Glomerular visceral epithelial cell (primary cell): Measurements from ENCODE around the gene DMXL1.

Experiments
- DNase-seq: peaks from one replicate; pipeline ENCODE4 v3.0.0-alpha.2; 2016; ENCODE audit errors: extremely low spot score

The DMXL1 gene

DNA sequence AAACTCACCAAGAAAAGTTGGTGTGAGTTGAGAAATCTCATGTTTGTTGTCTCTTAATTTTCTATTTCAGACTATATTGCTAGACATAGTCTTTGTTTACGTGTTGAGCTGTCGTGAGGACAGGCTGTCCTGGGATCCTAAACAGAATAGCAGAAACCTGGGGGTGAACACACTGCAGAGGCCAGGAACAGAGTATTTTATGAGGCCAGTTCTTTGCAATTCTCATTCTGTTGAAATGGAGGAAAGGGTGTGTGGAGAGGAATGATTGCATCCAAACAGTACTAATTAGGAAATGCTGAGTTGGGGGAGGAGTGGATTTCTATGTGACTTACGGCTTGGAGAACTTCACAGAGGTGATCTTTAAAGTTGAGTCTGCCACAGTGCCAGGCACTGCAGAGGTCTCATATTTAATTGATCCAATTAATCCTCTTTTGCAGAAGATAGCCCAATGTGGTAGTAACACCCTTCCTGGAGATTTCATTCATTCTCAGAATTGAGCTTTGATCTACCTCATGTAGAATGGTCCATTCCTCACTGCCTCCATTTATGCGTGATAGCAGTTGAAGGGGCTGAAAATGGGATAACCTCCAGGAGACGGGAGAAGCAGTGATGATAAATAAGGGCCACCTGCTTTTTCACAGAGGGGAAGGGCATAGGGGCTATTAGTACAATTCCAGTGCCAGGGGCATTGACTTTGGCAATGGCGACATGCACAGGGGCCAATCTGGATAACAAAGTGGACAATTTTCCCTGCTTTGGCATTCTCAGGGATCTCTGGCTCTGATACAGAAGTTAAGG lies 200.3 kb downstream of the DMXL1 start:
- no peak for DNase-seq

DNA sequence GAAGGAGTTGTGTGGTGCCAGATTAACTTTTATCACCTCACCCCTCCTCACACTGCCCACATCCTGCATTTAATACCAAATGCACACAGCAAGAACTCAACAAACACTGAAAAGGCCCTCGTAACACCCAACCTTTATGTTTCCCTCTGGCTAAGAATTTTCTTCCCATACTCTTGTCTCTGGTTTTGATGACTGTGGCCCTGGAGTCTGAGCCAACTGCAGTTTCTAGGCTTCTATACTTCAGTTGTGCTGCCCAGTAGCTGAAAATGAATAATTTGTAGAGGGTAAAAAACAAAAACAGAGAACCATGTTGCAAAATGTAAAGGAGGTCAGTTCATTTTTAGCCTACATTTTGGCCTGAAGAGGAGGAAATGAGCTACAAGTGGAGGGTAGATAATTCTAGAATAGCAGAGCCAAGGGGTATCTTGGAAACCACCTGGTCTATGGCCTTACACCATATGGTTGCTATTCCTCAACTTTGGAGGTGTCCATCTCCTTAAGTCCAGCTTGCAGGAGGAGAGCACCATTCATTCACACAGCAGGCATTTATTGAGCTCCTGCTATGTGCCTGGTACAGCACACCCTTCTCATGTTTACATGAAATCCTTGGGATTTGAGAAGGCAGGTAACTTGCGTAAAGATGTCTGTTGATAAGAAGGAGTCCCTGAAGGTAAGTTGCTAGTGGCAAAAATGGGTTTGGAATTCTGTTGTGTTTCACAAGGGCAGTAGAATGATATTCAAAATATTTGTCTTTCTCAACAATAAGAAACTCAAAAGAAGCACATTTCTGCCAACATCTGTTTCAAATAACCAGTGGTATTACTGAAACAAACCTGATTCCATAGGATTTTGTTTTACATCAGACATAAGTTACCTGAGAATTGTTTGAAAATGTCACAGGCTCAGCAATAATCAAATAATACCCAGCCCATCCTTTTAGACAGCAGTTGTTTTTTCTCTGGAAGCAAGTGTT lies 201.2 kb downstream of the DMXL1 start:
- no peak for DNase-seq

DNA sequence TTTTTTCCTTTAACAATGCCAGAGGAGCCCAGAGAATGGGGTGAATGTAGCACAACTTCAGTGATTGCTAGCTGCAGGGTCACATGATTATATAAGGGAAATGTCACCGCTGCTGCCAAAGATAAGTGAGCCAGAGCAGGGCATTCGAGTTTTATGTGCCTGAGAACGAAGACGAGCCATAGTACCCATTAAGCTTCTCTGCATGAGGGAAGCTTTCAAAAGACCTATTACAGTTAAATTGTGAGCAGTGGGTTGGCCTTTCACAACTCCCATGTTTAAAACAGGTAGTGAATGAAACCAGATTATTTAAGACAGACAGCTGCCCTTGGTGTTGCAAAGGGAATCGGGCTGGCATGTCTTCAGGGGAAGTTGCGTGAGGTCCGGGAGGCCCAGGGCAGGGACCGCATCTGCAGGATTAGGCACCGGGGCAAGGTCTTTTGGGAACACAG lies 202.5 kb downstream of the DMXL1 start:
- no peak for DNase-seq

DNA sequence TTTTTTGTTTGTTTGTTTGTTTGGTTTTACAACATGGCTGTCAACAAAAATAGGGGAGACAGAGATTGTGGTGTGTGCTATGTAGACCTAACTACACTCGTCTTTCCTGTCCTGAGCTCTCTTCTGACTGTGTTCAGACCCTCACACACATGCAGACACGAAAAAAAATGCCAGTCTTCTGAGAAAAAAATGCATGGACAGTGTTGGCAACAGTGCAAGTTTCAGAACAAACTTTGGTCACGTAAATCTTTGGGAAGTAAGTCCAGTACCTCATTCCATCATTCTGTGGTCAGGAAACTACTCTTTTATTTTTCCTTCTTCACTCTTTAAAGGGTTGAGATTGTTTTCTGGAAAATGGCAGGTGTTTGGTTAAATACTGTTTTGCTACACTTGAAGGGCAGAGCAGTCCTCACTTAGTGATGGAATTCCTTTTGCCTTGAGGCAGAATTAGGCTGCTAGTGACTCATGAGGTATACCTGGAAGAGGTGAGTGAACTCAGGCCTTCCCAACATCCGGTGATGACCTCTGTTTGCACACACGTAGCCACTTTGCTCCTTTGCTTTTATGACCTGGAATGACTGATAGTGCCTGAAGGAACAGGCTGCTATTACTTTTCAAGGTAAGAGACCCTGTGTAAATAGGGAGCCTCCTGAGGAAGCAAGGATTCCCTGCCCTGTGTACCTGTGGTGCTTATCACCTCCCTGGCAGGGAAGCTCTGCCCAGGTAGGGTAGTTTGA lies 203.3 kb downstream of the DMXL1 start:
- peak; percentile 42 for DNase-seq

DNA sequence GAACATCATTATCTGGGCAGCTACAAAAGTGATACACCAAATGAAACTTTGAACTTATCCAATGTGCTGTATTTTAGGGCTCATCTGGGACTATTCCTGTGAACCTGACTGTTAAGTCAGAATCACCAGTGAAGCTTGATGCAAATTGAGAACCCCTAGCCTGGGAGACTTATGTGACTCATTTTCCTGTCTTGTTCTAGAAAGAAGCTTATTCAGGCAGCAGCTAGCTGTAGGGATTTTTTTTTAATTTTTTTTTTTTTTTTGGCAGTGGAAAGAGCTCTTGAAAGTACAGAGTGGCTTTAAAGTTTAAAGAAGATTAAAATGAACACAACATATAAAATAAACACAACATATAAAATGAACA lies 203.9 kb downstream of the DMXL1 start:
- DNase-seq = peak; percentile 73

DNA sequence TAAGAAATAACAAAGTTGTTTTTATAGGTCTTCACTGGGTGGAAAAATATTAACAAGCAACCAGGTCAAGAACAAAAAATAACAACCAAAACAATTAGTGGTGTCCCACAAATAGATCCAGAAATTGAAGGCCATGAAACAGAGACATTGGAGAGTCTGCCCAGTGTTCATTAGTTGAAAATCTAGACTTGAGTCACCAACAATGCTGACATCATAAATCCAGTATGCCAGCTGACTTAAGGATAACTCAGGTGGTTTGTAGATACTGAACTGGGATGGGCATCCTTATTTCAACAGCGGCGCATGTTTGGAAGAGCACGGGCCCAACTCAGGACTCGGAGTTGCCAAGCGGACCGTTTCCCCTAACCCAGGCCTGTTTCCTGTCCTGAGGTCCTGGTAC lies 204.3 kb downstream of the DMXL1 start:
- DNase-seq = peak; percentile 57

DNA sequence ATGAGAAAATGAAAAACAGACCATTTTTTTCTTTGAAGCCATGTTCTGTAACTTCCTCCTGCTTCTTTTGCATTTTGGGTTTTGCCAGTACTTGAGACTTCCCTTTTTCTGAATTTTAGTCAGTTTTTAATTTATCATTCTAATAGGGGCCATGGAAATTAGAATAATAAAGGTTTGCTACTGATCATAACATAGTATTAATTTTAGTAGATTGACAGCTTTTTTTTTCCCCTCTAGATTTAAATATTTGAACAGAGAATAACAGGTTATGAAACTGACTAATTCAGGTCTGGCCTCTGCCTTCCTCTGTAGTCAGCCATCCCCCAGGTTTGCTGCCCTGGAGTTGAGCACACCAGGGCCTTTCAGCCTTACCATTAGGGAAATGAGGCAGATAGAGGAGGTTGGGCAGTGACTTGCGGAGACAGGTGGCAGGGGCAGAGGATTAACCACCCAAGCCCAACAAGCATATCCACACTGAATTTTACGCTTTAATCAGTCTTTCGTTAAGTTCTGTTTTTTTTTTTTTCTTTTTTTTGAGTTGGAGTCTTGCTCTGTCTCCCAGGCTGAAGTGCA lies 204.8 kb downstream of the DMXL1 start:
- no peak for DNase-seq

DNA sequence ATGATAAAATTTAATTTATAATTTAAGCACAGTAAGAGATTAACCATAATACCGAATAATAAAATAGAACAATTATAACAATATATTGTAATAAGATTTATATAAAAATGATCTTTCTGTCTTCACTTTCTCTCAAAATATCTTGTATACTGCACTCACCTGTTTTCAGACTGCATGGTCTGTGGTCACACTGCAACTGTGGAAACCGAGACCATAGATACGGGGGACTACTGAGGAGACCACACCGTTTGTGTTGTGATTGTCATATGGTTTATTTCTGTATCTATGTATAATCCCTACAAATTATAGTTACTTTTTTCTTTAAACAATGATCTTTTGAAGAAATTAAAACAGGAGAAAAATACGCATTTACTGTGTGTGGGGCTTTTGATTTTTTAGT lies 206.1 kb downstream of the DMXL1 start:
- no peak for DNase-seq

DNA sequence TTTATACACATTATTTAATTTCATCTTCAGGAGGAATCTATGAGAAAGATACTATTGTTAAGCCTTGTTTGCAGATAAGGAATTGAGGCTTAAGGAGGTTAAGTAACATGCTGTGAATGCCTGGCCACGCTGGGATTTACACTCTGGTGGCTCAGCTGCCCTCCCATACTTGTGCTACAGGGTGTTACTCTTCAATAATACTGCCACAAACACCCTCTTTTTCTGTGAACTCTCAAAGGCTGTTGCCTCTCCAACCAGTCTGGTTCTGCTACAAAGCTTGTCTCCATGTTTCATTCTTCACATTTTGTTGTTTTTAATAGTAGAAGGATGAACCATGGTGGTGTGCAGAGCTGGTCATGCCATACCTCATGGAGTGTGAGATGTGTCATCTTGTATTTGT lies 208.2 kb downstream of the DMXL1 start:
- DNase-seq = no peak

DNA sequence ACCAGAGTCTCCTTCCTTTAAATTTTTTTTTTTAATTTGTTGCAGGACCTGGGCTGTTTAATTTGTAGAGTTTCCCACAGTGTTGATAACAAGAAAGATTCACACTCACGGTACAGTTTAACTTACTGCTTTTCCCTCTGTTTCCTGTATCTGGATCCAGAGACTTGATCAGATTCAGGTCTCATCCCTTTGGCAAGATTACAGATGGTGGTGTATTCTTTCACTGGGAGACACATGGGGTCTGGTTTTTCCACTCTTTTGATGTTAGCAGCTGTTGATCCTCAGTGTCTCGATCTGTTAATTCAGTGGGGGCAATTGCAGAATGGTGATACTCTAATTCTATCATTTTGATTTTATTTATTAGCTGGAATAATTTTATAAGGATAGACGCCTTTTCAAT lies 209.5 kb downstream of the DMXL1 start:
- DNase-seq = no peak

DNA sequence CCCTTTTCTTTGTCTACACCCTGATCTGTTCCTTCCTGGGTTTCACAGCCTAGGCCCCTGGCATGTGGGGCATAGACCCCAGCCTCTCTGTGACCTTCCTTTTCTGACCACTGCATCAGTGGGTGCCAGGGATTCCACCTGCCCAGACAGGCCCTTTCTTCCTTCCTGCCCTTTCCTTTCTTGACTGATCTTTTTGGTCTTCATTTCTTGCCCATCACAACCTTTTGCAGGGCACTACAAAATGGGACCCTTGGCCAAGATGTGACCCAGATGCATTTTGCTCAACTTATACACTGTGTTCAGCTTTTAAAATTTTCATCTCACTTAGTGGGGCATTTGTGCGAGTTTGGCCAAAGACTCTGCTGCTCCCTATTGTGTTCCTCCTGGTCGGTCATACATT lies 211.7 kb downstream of the DMXL1 start:
- DNase-seq = no peak

DNA sequence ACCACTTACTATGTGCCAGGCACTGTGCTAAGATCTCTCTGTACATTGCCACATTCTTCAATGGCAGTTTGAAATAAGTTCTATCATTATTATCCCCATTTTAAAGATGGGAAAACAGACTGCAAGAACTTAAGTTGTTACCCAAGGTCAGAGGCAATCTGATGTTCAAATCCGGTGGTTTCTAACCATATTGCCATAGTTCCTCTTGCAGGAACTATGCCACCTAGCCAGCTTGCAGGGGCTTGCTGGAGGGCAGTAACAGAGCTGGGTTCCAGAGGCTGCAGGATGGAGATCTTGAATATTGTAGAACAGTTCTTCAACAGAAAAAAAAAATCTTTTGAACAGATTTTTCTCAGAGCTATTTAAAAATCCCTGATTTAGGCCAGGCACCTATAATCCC lies 213.1 kb downstream of the DMXL1 start:
- DNase-seq = no peak

DNA sequence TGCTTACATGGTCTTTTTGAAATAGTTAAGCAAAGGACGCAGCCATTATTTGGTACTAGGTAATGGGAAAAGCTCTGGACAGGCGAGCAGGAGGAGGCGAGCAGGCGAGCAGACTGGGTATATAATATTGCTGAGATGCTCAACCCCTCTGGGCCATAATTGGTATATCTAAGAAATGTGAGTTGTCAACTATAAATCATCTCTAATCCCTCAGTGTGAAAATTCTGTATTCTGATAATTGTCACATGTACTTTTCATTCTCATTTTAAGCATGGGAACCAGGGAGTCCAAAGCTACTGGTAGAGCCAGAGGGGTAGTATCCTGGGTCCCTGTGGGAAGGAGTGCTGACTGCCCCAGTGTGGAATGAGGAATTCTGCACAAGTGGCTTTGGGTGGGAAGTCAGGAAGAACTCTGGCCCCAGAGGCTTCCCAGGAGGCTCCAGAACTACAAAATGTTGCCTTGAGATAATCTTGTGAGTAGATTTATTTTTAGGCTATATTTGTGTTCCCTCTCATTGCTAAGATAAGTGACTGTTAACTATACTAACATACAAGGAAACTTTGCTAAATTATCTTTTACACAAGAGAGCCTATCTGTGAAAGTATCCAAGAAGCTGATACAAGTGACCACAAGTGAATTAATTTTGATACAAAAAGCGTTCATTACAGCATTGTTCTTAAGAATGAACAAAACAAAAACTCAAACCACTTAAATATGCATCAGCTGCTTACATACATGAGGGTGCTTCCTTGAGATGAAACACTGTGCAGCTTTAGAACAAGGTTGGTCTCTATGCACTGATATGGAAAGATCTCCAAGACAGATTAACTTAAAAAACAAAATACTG lies 214.4 kb downstream of the DMXL1 start:
- no peak for DNase-seq

DNA sequence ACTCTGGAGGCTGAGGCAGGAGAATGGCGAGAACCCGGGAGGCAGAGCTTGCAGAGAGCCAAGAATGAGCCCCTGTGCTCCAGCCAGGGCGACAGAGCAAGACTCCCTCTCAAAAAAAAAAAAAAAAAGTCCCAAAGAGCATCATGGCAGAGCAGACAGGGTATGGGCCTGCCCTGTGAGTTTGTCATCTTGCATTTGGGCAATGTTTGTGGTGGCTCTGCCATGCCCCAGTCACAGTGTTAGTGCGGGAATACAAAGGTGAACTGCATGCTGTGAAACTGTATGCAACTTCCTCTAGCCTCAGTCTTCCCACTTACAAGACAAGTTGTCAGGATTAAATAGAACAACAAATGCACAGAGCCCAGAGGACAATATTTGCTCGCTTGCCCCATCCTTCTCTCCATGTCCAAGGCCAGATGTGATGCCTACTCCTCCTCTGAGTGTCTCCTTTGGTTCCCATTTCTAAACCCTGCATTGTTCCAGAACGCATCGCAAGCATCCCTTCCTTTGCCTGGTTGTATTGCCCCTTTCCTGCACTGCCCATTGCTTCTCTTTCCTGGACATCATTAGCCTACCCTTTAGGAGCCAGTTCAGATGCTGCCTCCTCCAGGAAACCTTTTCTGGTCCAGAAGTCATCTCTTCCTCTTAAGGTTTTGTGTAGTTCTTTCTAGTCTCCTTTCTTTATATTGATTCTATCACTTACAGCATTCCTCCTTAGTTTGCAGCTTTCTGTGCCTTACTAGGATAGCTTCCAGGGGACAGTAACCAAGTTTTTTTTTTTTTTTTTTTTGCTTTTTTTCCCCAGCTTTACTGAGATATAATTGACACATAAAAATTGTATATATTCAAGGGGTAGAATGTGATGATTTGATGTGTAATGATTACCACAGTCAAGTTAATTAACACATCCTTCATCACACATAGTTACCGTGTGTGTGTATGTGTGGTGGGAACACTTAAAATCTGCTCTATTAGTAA lies 215.9 kb downstream of the DMXL1 start:
- DNase-seq = no peak

DNA sequence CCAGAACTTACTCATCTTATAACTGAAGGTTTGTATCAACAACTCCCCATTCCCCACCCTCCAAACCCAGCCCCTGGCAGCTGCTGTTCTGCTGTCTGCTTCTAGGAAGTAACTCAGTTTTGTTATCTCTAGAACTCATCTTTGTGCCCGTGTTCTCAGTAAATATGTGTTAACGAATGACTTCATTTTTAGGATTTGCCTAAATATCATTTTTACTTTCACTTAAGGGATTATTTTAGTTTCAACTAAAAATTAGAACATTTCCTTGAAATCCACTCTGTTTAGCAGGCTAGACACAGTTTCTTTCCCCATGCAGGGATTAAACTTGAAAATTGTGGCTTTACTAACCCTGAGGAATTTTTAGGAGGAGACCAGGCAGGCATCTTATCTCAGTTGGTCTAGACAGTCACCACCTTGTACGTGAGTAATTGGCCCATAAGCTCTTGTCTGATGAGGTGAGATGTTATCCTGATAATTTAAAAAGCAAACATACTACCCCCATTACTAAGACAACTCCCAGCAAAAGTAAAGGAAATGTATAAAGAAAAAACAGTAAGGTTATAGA lies 216.7 kb downstream of the DMXL1 start:
- peak; percentile 76 for DNase-seq

DNA sequence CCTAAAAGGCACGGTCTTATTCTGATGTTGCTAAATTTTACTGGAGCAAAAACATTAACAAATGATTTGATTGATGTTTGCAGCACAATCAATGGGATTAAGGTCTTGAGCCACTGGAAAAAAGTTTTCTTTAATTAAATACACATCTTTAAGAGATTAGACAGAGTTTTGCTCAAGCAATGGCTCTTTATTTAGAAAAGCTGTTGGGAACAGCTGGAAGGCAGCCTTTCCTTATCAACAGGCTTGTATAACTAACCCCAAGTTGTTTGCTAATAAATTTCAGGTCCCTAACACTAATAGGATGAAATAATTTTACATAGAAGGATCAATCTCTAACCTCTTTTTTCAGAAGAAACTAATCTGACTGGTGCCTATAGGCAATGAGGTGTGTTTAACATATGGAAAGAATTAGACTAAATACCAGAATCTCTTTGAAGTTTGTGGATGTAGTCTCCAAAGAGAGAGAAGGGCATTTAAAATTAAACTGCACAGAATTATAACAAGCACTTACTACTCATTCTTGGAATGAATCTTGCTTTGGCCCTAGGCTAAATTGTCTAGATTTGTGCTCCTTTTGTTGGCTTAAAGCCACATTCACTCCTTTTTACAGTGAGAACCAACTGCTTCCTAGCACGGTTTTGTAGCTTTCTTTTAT lies 217.6 kb downstream of the DMXL1 start:
- DNase-seq = no peak

DNA sequence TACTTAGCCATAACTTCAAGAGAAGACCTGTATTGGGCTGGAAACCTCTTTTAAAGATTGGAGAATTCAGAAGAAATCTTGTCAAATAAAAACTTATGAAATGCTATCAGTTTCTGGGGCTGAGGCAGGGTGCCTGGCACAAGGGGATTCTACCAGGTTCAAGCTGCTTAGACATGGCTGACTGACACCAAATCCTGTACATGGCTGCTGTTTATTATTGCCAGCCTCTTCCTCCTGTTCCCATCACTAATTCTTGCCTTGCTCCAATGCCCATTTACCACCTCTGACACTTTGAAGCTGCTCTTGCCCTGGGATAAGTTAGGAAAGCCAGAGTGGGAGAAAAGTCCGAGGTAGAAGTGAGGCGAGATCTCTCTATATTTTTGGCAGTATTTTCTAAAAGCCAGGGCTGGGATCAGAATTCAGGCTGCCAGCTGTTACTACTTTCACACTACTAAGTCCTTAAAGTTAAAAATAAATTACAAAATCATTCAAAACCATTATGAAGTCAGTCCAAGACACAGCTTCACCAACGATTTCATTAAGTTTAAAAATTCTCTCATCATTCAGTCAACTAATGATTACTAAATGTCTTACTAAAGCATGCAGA lies 218.7 kb downstream of the DMXL1 start:
- DNase-seq = no peak

DNA sequence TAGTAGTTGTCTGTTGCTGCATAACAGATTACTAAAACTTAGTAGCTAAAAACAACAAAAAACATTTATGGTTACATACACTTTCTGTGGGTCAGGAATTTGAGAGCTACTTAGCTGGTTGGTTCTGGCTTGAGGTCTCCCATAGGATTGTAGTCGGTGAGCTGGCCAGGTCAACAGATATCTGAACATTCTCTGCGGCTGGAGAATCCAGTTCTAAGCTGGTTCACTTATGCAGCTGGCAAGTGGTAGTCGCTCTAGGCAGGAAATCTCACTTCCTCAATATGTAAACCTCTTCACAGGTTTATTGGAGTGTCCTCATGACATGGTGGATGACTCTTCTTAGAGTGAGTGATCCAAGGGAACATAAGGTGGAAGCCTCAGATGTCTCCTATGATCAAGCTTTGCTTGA lies 219.3 kb downstream of the DMXL1 start:
- DNase-seq = no peak
